HepG2 (cell line): Measurements from ENCODE around the gene PTX4. TPM values are rescaled to one million over a fixed set of nuclear protein-coding genes. Genes with fewer than 3 reads are reported as not detected.
A peak's percentile ranks its signal among the peaks of the same experiment; 100 is the strongest.
"Not testable (repeated sequence)": the region's sequence is repeated elsewhere in the genome, so short reads cannot be mapped to it uniquely, and the experiment has no call there.

Experiments used
- ATAC-seq: fragments of 200-7000 bp; cut with Tn5 transposase; 3 replicates; pipeline ENCODE4 v1.9.1; 2020; ENCODE audit warnings: mild to moderate bottlenecking, moderate library complexity
- BruUV-seq: library from RNA; stranded (reverse); fragments of 400-500 nt; replicated peaks from 2 replicates; lab custom pipeline; 2021; lab: Mats Ljungman, UMichigan
- CTCF ChIA-PET: fragments of 300-600 bp; formaldehyde crosslinking; extraction: SDS; loops from one replicate; lab custom pipeline; 2021; ENCODE audit warnings: low total read pairs, inconsistent platforms, low intra/inter-chr PET ratio; lab: Yijun Ruan, JAX
- POLR2A ChIA-PET: fragments of 350-600 bp; sonication (Branson Sonifier 250); formaldehyde crosslinking; loops from one replicate; lab custom pipeline; 2020; ENCODE audit warnings: antibody characterized with exemption, inconsistent platforms; lab: Yijun Ruan, JAX
- DNase-seq: peaks from one replicate; pipeline ENCODE4 v3.0.0-alpha.2; 2015; ENCODE audit warnings: low spot score
- FAIRE-seq: peaks from 3 replicates; lab custom pipeline; 2011; peaks lifted over from hg19 to GRCh38; lab: Jason Lieb, UNC
- H2AFZ ChIP-seq: one replicate; pipeline ENCODE4 v1.6.1; 2011; ENCODE audit warnings: low read length, inconsistent platforms
- H3K27ac ChIP-seq: fragments of 300-600 bp; 3 replicates; pipeline ENCODE4 v1.8.0; 2011; ENCODE audit warnings: mixed run types, mild to moderate bottlenecking, mixed read lengths, low read length, inconsistent platforms; ENCODE audit not compliant: insufficient read depth; ENCODE audit errors: extremely low read length
- H3K27me3 ChIP-seq, 2 experiments: fragments of 200-600 bp in 1 of 2; 2 replicates in 1 of 2; 3 replicates in 1 of 2; pipeline versions ENCODE4 v1.6.0 to v1.8.0; 2011; ENCODE audit warnings: low read length in 2 of 2, mild to moderate bottlenecking in 2 of 2, moderate library complexity in 2 of 2, inconsistent platforms in 1 of 2; ENCODE audit not compliant: insufficient read depth in 2 of 2, control insufficient read depth in 1 of 2
- H3K36me3 ChIP-seq, 2 experiments: fragments of 200-600 bp in 1 of 2; replicated peaks in 1 of 2; 2 replicates in 1 of 2; 3 replicates in 1 of 2; pipeline versions ENCODE4 v1.5.1 to v1.8.0; 2011; ENCODE audit warnings: low read length in 2 of 2, inconsistent platforms in 1 of 2; ENCODE audit not compliant: insufficient read depth in 2 of 2, control insufficient read depth in 1 of 2
- H3K4me1 ChIP-seq: 2 replicates; pipeline ENCODE4 v1.5.1; 2012; ENCODE audit warnings: low read length, inconsistent platforms; ENCODE audit not compliant: insufficient read depth
- H3K4me2 ChIP-seq: 2 replicates; pipeline ENCODE4 v1.6.0; 2011; ENCODE audit warnings: low read depth, low read length, inconsistent platforms
- H3K4me3 ChIP-seq, 3 experiments: fragments of 200-600 bp in 1 of 3; sonication (generic), shearing (Covaris generic) in 1 of 3; replicated peaks in 1 of 3; 2 replicates each; pipeline ENCODE4 v1.5.1; 2011 to 2016; ENCODE audit warnings: low read length in 3 of 3, inconsistent platforms in 2 of 3, low read depth in 2 of 3, mild to moderate bottlenecking in 2 of 3, control low read depth in 1 of 3, mixed read lengths in 1 of 3; ENCODE audit not compliant: insufficient read depth in 1 of 3
- H3K79me2 ChIP-seq: one replicate; pipeline ENCODE4 v1.6.1; 2011; ENCODE audit warnings: low read length, inconsistent platforms; ENCODE audit not compliant: insufficient read depth
- H3K9ac ChIP-seq: 2 replicates; pipeline ENCODE4 v1.6.0; 2011; ENCODE audit warnings: mild to moderate bottlenecking, low read depth, low read length, inconsistent platforms; ENCODE audit not compliant: insufficient read depth
- H3K9me3 ChIP-seq: 2 replicates; pipeline ENCODE4 v1.5.1; 2012; ENCODE audit warnings: mild to moderate bottlenecking, low read length
- H4K20me1 ChIP-seq: 2 replicates; pipeline ENCODE4 v1.6.0; 2011; ENCODE audit warnings: inconsistent platforms, mild to moderate bottlenecking, low read length, moderate library complexity; ENCODE audit not compliant: insufficient read depth
- FOSL1 ChIP-seq: sonication (generic); formaldehyde crosslinking; IDR thresholded peaks from 2 replicates; pipeline ENCODE4 v1.9.0; 2021; ENCODE audit warnings: missing genetic modification reagents, borderline replicate concordance
- FOSL2 ChIP-seq: sonication (generic); formaldehyde crosslinking; IDR thresholded peaks from 2 replicates; pipeline ENCODE4 v1.4.0; 2020; ENCODE audit warnings: missing genetic modification reagents
- GATAD1 ChIP-seq: IDR thresholded peaks from 2 replicates; pipeline ENCODE4 v1.6.1; 2016; ENCODE audit warnings: missing genetic modification reagents, missing compliant biosample characterization
- ZBTB40 ChIP-seq, 2 experiments: fragments of 450-650 bp in 1 of 2; sonication (generic) in 1 of 2; formaldehyde crosslinking in 1 of 2; IDR thresholded peaks; 2 replicates each; pipeline versions ENCODE4 v1.6.1 to v1.8.0; 2016 to 2022; ENCODE audit warnings: antibody characterized with exemption in 1 of 2, mild to moderate bottlenecking in 1 of 2, missing genetic modification reagents in 1 of 2
- WGBS: methylation state at CpG from one replicate; pipeline ENCODE4 v1.1.6; 2017; ENCODE audit warnings: low lambda C conversion rate; 5-methylcytosine and 5-hydroxymethylcytosine counted together
- in situ Hi-C: cut with HindIII; loops from 2 replicates; pipeline ENCODE4 v1.10.0; 2017; ENCODE audit warnings: low pct_unique_long_range_greater_than_20kb; ENCODE audit not compliant: extremely low pct_ligation_motif_present
- intact Hi-C: fragments of 100-400 bp; cut with micrococcal nuclease; formaldehyde crosslinking; loops from one replicate; pipeline ENCODE4 v1.10.0; 2022; ENCODE audit not compliant: unreplicated experiment
- polyA plus RNA-seq, 8 experiments: library from polyadenylated mRNA; depleted of rRNA in 3 of 8; stranded (reverse) in 7 of 8; unstranded in 1 of 8; fragments of >200 nt; fragmentation: Illumina TruSeq in 4 of 8; extraction: Trizol in 4 of 8; gene quantifications; 2 replicates each; pipeline versions ENCODE4 v1.2.1 to v1.2.3, GENCODE V29; 2011 to 2016; ENCODE audit warnings: low read depth in 4 of 8, missing spikeins in 1 of 8, mixed read lengths in 1 of 8; ENCODE audit not compliant: insufficient read depth in 1 of 8
- total RNA-seq, 5 experiments: library from RNA; depleted of rRNA; stranded (reverse); fragments of >200 nt; fragmentation: Illumina TruSeq; extraction: Trizol; gene quantifications; 2 replicates each; pipeline ENCODE4 v1.2.3, GENCODE V29; 2016; ENCODE audit warnings: low read depth in 1 of 5
- TF ChIP-seq, protein P1 (sequence below): sonication (generic); formaldehyde crosslinking; IDR thresholded peaks from 2 replicates; pipeline ENCODE4 v1.4.0; 2020; ENCODE audit warnings: missing genetic modification reagents

PTX4 gene
- total and polyA plus RNA-seq, 2 of the 13 experiments (the other 11 are each of a cell fraction or from before 2014, with no cell fraction given): 0.04 TPM; not detected in 1

- H2AFZ ChIP-seq, H4K20me1 ChIP-seq, DNase-seq, CTCF ChIA-PET, H3K36me3 ChIP-seq, in situ Hi-C loops, ATAC-seq, H3K9ac ChIP-seq, H3K9me3 ChIP-seq, BruUV-seq, H3K27ac ChIP-seq, intact Hi-C loops, H3K79me2 ChIP-seq, FAIRE-seq: not testable (repeated sequence)
- POLR2A ChIA-PET: interaction anchor here (2.6 kb wide), 1 partner anchor 19 kb away, joined by 19 read pairs; the partner anchor contains the start of gene UQCC4
- Histone ChIP-seq H3K4me3 (peak overlapping the region in 1 of 3 experiments; percentile 65; a peak in 2 of 6 replicates), H3K27me3 (peaks cover 6 to 22% of the 10 kb centered on the region in 2 experiments; a peak in 4 of 5 replicates), H3K4me1 (peaks cover 59% of the 10 kb centered on the region), H3K4me2 (peak overlapping the region; percentile 75)
- 62% methylated on average over 4 of the region's 4 CpGs for WGBS
- TF ChIP-seq FOSL1 (CRISPR knock-in tag) (0 out of 2 replicates have a peak, but pooled peaks have one; percentile 34), GATAD1 (0 out of 2 replicates have a peak, but pooled peaks have one; percentile 19), ZBTB40 (IDR thresholded peaks at IDR 0.05) (peak; percentile 97), ZBTB40 (CRISPR knock-in tag; IDR thresholded peaks at IDR 0.05) (peak; percentile 100), FOSL2 (peak; percentile 78)
- TF ChIP-seq, protein P1, sequence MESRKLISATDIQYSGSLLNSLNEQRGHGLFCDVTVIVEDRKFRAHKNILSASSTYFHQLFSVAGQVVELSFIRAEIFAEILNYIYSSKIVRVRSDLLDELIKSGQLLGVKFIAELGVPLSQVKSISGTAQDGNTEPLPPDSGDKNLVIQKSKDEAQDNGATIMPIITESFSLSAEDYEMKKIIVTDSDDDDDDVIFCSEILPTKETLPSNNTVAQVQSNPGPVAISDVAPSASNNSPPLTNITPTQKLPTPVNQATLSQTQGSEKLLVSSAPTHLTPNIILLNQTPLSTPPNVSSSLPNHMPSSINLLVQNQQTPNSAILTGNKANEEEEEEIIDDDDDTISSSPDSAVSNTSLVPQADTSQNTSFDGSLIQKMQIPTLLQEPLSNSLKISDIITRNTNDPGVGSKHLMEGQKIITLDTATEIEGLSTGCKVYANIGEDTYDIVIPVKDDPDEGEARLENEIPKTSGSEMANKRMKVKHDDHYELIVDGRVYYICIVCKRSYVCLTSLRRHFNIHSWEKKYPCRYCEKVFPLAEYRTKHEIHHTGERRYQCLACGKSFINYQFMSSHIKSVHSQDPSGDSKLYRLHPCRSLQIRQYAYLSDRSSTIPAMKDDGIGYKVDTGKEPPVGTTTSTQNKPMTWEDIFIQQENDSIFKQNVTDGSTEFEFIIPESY (CRISPR knock-in tag): peak; percentile 72; the same call in 1 of the 2 replicates
Measured at GRCh38 chr16:1439699-1440074, 49.1 kb downstream of the PTX4 start.
